T-cell (primary cell): ENCODE data around the gene SGTA. TPM values are rescaled to one million over a fixed set of nuclear protein-coding genes. Genes with fewer than 3 reads are reported as not detected.

Source experiments
- ATAC-seq, 4 experiments: fragments of 200-7000 bp in 3 of 4; fragments of 150-1000 bp in 1 of 4; cut with Tn5 transposase; replicated peaks in 1 of 4; 1 replicate in 3 of 4; 2 replicates in 1 of 4; pipeline ENCODE4 v1.10.0; 2021; ENCODE audit warnings: moderate library complexity in 3 of 4, mild to moderate bottlenecking in 2 of 4, moderate number of reproducible peaks in 1 of 4
- CTCF ChIA-PET, 2 donors: fragments of 300-600 bp; sonication (Branson Sonifier 250); formaldehyde crosslinking; loops; one replicate each; lab custom pipeline; 2022; ENCODE audit warnings: antibody characterized with exemption in 2 of 2; lab: Charles Lee
- POLR2A ChIA-PET, 2 donors: fragments of 300-600 bp; sonication (Branson Sonifier 250); formaldehyde crosslinking; loops; one replicate each; lab custom pipeline; 2022; ENCODE audit warnings: antibody characterized with exemption in 2 of 2; lab: Charles Lee
- DNase-seq, 35 experiments: peaks; one replicate each; pipeline versions ENCODE4 v3.0.0 to v3.0.0-alpha.2; 2013 to 2023
- H3K27ac ChIP-seq: one replicate; pipeline ENCODE4 v1.5.1; 2013; ENCODE audit warnings: low read length
- H3K27me3 ChIP-seq, 2 experiments: replicated peaks in 1 of 2; 1 replicate in 1 of 2; 2 replicates in 1 of 2; pipeline versions ENCODE4 v1.6.1 to v1.7.0; 2013; ENCODE audit warnings: low read length in 1 of 2, mixed read lengths in 1 of 2; ENCODE audit not compliant: control insufficient read depth in 2 of 2, insufficient read depth in 2 of 2; ENCODE audit errors: extremely low read depth in 1 of 2
- H3K36me3 ChIP-seq, 2 donors: 1 replicate in 1 of 2; 2 replicates in 1 of 2; pipeline versions ENCODE4 v1.6.1 to v1.7.0; 2013; ENCODE audit warnings: low read length in 1 of 2; ENCODE audit not compliant: control insufficient read depth in 2 of 2, insufficient read depth in 1 of 2; ENCODE audit errors: extremely low read depth in 1 of 2
- H3K4me1 ChIP-seq, 2 experiments: 1 replicate in 1 of 2; 2 replicates in 1 of 2; pipeline versions ENCODE4 v1.6.1 to v1.7.0; 2013; ENCODE audit warnings: low read length in 2 of 2, mixed read lengths in 1 of 2; ENCODE audit not compliant: insufficient read depth in 2 of 2, control insufficient read depth in 1 of 2; ENCODE audit errors: extremely low read depth in 1 of 2
- H3K4me3 ChIP-seq, 2 donors: 1 replicate in 1 of 2; 2 replicates in 1 of 2; pipeline versions ENCODE4 v1.5.1 to v1.7.0; 2013; ENCODE audit warnings: mild to moderate bottlenecking in 2 of 2, low read length in 1 of 2, moderate library complexity in 1 of 2; ENCODE audit not compliant: control insufficient read depth in 1 of 2; ENCODE audit errors: extremely low read depth in 1 of 2
- H3K9me3 ChIP-seq: 2 replicates; pipeline ENCODE4 v1.7.0; 2013
- H3K27ac Mint-ChIP-seq, 2 donors: one replicate each; pipeline ENCODE4 v1.8.0; 2020 to 2021; ENCODE audit warnings: mild to moderate bottlenecking in 2 of 2, mixed read lengths in 2 of 2
- H3K27me3 Mint-ChIP-seq, 2 donors: one replicate each; pipeline ENCODE4 v1.8.0; 2021 to 2022; ENCODE audit warnings: mixed read lengths in 2 of 2
- H3K36me3 Mint-ChIP-seq: one replicate; pipeline ENCODE4 v1.8.0; 2021; ENCODE audit warnings: mixed read lengths
- H3K4me1 Mint-ChIP-seq, 3 donors: one replicate each; pipeline ENCODE4 v1.8.0; 2020 to 2022; ENCODE audit warnings: mixed read lengths in 3 of 3, mild to moderate bottlenecking in 1 of 3
- H3K4me3 Mint-ChIP-seq, 3 donors: one replicate each; pipeline ENCODE4 v1.8.0; 2020 to 2022; ENCODE audit warnings: mild to moderate bottlenecking in 3 of 3, mixed read lengths in 3 of 3, moderate library complexity in 3 of 3
- H3K9me3 Mint-ChIP-seq, 3 donors: one replicate each; pipeline ENCODE4 v1.8.0; 2020 to 2022; ENCODE audit warnings: mixed read lengths in 3 of 3
- WGBS: methylation state at CpG from one replicate; pipeline ENCODE4 v1.1.5; 2013; ENCODE audit warnings: missing lambda C conversion rate; ENCODE audit not compliant: insufficient coverage; 5-methylcytosine and 5-hydroxymethylcytosine counted together
- total RNA-seq, 35 experiments: library from RNA in 6 of 35; stranded (reverse) in 6 of 35; fragments of 120-200 nt in 1 of 35; gene quantifications; one replicate each; pipeline versions ENCODE4 v1.2.1 to v1.2.4 and lab custom pipeline; 2013 to 2026

SGTA gene
- total RNA-seq, 5 donors from 2014 or later (not counting 1 experiment from before 2014, with no cell fraction given): 28.9 to 42.5 (median 36.7) TPM

DNA sequence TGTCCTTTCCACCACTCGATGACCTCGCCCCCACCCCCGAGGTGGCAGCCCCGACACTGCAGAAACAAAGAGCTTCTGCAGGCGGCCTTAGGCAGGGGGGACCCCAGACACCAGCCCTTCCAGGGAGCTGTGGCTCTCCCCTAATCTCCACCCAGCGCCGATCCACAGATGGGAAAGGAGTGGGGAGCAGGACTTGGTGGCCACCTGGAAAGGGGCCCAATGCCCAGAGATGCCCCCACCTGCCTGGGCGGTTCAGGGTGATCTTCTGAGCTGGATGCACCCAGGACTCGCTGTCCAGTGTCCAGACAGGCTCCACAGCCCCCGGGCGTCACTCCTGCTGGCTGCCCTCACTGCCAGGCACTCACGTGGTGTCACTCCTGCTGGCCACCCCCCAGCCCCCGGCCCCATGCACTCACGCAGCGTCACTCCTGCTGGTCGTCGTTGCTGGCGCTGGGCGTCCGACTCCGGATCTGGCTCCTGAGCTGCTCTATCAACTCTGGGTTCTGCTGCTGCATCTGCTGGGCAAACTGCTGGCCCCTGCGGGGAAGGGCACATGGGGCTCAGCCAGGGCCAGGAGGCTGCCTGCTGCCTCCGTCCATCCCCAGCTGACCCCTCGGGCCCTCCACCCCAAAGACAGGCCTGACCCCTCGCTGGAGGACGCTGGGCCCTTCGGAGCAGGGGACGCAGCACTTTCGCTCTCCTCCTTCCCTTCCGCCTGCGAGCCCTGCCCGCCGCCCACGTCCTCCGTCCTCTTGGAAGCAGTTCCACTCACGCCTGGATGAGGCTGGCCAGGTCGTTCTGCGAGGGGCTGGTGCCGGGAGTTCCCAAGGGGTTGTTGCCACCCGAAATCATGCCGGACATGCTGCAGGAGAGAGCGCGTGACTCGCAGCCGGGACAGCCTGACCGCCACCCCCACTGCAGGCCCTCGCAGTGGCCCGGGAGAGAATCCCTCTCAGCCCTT, 25.9 kb downstream of the SGTA start:
- DNase-seq (no peak), ATAC-seq (no peak)
- Mint-ChIP-seq H3K27me3 (no peaks in the 10 kb centered on the region), H3K9me3 (no peaks in the 10 kb centered on the region), H3K27ac (no peak overlapping the region), H3K4me3 (no peak overlapping the region), H3K4me1 (peaks cover 0 to 4% (median 4%) of the 10 kb centered on the region in 3 donors), H3K36me3 (peaks cover 27% of the 10 kb centered on the region)
- ChIA-PET CTCF (interaction anchor here in 1 of 2 donors (0.5 kb wide), 1 partner anchor 212 kb away, joined by 4 read pairs; no protein-coding TSS in a partner anchor), POLR2A (no interaction called here)
- no peaks in the 10 kb centered on the region for H3K4me1 ChIP-seq
- H3K27me3 ChIP-seq: no peaks in the 10 kb centered on the region
- H3K4me3 ChIP-seq: no peak overlapping the region
- 96% methylated on average over 44 of the region's 48 CpGs for WGBS
- H3K27ac ChIP-seq: no peak overlapping the region
- no peaks in the 10 kb centered on the region for H3K9me3 ChIP-seq
- peaks cover 17 to 41% of the 10 kb centered on the region in 2 donors for H3K36me3 ChIP-seq

DNA sequence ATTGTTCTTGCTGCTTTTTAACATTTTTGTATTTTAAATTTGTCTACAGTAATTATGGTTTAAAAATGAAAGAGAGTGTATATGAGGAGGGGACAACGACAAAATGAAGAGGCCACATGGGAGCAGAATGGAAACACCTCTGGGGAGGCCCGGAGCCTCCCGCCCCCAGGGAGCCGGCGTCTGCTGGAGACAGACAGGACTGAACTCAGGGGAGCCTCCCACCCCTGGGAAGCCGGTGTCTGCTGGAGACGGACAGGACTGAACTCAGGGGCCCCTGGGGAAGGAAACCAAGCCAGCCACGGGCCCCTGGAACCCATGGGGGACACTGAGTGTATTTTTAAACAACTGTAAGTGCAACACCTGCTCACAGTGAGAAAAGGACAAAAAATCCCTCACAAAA, 26.6 kb downstream of the SGTA start:
- no peaks in the 10 kb centered on the region for H3K9me3 Mint-ChIP-seq
- Histone ChIP-seq H3K4me1 (no peaks in the 10 kb centered on the region), H3K27me3 (no peaks in the 10 kb centered on the region), H3K27ac (no peak overlapping the region), H3K4me3 (no peak overlapping the region), H3K36me3 (peaks cover 17 to 37% of the 10 kb centered on the region in 2 donors), H3K9me3 (no peaks in the 10 kb centered on the region)
- no peak for DNase-seq
- peaks cover 0 to 4% (median 4%) of the 10 kb centered on the region in 3 donors for H3K4me1 Mint-ChIP-seq
- ChIA-PET CTCF (no interaction called here), POLR2A (no interaction called here)
- 92% methylated on average over 8 of the region's 8 CpGs for WGBS
- no peak for ATAC-seq
- H3K4me3 Mint-ChIP-seq: no peak overlapping the region
- peaks cover 21% of the 10 kb centered on the region for H3K36me3 Mint-ChIP-seq
- no peaks in the 10 kb centered on the region for H3K27me3 Mint-ChIP-seq
- no peak overlapping the region for H3K27ac Mint-ChIP-seq

DNA sequence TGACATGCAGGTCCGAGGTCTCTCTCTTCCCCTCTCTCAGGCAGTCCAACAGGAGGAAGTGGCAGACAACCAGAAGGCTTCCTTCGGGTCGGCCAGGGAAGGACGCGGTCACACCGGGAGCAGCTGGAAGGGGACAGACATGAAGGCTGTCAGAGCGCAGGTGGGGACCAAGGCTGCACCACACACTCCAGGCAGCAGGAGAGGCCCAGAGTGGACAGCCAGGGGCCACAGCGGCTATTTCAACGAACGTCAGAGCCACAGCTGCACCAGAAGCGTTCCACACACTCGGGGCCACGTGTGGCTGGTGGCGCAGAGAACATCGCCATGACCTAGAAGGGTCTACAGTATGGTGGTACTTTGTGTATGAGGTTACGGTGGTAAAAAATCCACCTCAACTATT, 27.3 kb downstream of the SGTA start:
- CTCF ChIA-PET: no interaction called here

GRCh38 chr19:2755448-2755705, 27.7 kb downstream of the SGTA start:
- H3K4me3 Mint-ChIP-seq: no peak overlapping the region
- Histone ChIP-seq H3K27ac (no peak overlapping the region), H3K4me3 (no peak overlapping the region), H3K9me3 (no peaks in the 10 kb centered on the region), H3K4me1 (no peaks in the 10 kb centered on the region), H3K27me3 (peaks cover 0 to 2% of the 10 kb centered on the region in 2 experiments), H3K36me3 (peaks cover 17 to 26% of the 10 kb centered on the region in 2 donors)
- H3K36me3 Mint-ChIP-seq: peaks cover 15% of the 10 kb centered on the region
- ATAC-seq (no peak), DNase-seq (no peak)
- peaks cover 0 to 4% (median 4%) of the 10 kb centered on the region in 3 donors for H3K4me1 Mint-ChIP-seq
- H3K27me3 Mint-ChIP-seq: no peaks in the 10 kb centered on the region
- 95% methylated on average over 13 of the region's 16 CpGs for WGBS
- ChIA-PET POLR2A (no interaction called here), CTCF (no interaction called here)
- H3K9me3 Mint-ChIP-seq: no peaks in the 10 kb centered on the region
- no peak overlapping the region for H3K27ac Mint-ChIP-seq

More for the DNA sequence above, 27.3 kb downstream of the SGTA start:
- Mint-ChIP-seq H3K27ac (no peak overlapping the region), H3K4me3 (no peak overlapping the region), H3K9me3 (no peaks in the 10 kb centered on the region), H3K4me1 (peaks cover 0 to 4% (median 4%) of the 10 kb centered on the region in 3 donors), H3K27me3 (no peaks in the 10 kb centered on the region), H3K36me3 (peaks cover 18% of the 10 kb centered on the region)
- H3K36me3 ChIP-seq: peaks cover 17 to 30% of the 10 kb centered on the region in 2 donors
- H3K4me1 ChIP-seq: no peaks in the 10 kb centered on the region
- POLR2A ChIA-PET: no interaction called here
- WGBS: 94% methylated on average over 10 of the region's 16 CpGs
- peaks cover 0 to 2% of the 10 kb centered on the region in 2 experiments for H3K27me3 ChIP-seq
- no peak overlapping the region for H3K27ac ChIP-seq
- H3K4me3 ChIP-seq: no peak overlapping the region
- no peaks in the 10 kb centered on the region for H3K9me3 ChIP-seq
- ATAC-seq: no peak
- DNase-seq: no peak

DNA sequence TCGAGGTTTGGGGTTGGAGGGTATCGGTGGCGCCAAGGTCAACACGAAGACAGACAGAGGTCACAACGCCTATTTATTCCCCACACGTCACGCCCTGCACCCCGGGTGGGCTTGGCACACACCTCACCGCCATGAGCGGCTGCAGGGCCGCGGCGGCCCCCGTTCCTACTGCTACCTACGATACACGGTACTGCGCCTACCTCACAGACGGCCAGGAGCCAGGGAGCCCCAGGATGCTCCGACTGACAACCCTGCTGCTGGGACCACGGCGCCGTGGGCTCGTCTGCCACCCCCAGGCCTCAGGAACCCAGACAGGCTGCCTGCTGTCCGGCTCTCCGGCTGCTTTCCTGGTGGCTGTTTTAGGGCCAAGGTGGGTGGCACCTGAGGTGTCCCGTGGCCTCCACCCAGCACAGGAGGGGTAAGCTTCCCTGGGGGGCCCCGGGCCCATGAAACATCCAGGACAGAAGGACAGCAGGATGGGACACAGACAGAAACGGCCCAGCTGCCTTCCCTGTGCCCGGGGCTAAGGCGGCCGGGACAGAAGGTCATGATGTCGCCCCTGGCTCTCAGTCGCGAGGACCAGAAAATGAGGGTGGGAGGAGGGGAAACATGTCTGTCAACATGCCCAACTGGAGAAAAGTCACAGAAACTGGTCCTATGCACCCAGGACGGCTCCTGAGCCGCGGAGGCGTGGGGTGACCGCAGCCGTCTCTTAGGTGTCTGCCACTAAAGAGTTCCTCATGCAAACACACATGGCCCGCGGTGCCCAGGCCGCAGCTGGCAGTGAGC, 28.2 kb downstream of the SGTA start:
- Histone ChIP-seq H3K9me3 (no peaks in the 10 kb centered on the region), H3K36me3 (peaks cover 17 to 25% of the 10 kb centered on the region in 2 donors), H3K27me3 (peaks cover 0 to 2% of the 10 kb centered on the region in 2 experiments), H3K4me1 (no peaks in the 10 kb centered on the region), H3K27ac (no peak overlapping the region), H3K4me3 (no peak overlapping the region)
- H3K4me1 Mint-ChIP-seq: peaks cover 0 to 3% (median 2%) of the 10 kb centered on the region in 3 donors
- POLR2A ChIA-PET: no interaction called here
- CTCF ChIA-PET: no interaction called here
- H3K27me3 Mint-ChIP-seq: no peaks in the 10 kb centered on the region
- 98% methylated on average over 34 of the region's 43 CpGs for WGBS
- no peak for ATAC-seq
- H3K27ac Mint-ChIP-seq: no peak overlapping the region
- H3K4me3 Mint-ChIP-seq: no peak overlapping the region
- DNase-seq: no peak
- no peaks in the 10 kb centered on the region for H3K9me3 Mint-ChIP-seq
- H3K36me3 Mint-ChIP-seq: peaks cover 15% of the 10 kb centered on the region

GRCh38 chr19:2751438-2751830, 31.6 kb downstream of the SGTA start:
- H3K27ac Mint-ChIP-seq: no peak overlapping the region
- no peaks in the 10 kb centered on the region for H3K9me3 Mint-ChIP-seq

More at GRCh38 chr19:2751438-2751830, 31.6 kb downstream of the SGTA start:
- ATAC-seq (no peak), DNase-seq (no peak)
- Histone ChIP-seq H3K4me3 (no peak overlapping the region), H3K27me3 (peaks cover 0 to 10% of the 10 kb centered on the region in 2 experiments), H3K9me3 (no peaks in the 10 kb centered on the region), H3K27ac (no peak overlapping the region), H3K36me3 (peaks cover 9 to 16% of the 10 kb centered on the region in 2 donors), H3K4me1 (peaks cover 0 to 7% of the 10 kb centered on the region in 2 experiments)
- no peaks in the 10 kb centered on the region for H3K27me3 Mint-ChIP-seq
- POLR2A ChIA-PET: no interaction called here
- peaks cover 4% of the 10 kb centered on the region for H3K36me3 Mint-ChIP-seq
- CTCF ChIA-PET: no interaction called here
- no peaks in the 10 kb centered on the region for H3K4me1 Mint-ChIP-seq
- H3K4me3 Mint-ChIP-seq: no peak overlapping the region
- 96% methylated on average over 15 of the region's 21 CpGs for WGBS
